Nucleus accumbens (tissue), 56 donors: ENCODE measurements around the gene FCHSD2.

ENCODE experiments used
- DNase-seq, 56 donors: peaks; one replicate each; lab custom pipeline; 2025; lab: John Stamatoyannopoulos, UW

Gene FCHSD2

GRCh38 chr11:73019996-73020395, 122.1 kb downstream of the FCHSD2 start:
- no peak for DNase-seq

DNA sequence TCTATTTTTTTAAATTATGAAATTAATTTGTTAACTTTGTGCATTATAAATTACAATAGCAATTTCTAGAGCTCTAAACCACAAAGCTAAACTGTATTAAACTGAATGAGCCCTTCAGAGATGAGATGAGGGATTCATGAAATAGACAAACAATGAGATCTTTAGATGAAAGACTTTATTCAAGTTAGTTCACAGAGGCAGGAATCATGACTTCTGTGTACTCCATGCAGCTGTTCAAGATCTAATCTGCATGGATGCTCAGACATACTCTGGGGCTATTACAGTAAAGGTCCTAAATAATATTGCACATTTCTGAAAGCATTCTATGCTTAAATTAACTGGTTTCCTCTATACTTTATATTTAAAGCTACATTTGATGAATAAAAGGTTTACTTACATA, 122.7 kb downstream of the FCHSD2 start:
- DNase-seq = peak in 8 of 56 donors; percentile 2 to 24 (median 12)

GRCh38 chr11:73018856-73019255, 123.3 kb downstream of the FCHSD2 start:
- no peak for DNase-seq

DNA sequence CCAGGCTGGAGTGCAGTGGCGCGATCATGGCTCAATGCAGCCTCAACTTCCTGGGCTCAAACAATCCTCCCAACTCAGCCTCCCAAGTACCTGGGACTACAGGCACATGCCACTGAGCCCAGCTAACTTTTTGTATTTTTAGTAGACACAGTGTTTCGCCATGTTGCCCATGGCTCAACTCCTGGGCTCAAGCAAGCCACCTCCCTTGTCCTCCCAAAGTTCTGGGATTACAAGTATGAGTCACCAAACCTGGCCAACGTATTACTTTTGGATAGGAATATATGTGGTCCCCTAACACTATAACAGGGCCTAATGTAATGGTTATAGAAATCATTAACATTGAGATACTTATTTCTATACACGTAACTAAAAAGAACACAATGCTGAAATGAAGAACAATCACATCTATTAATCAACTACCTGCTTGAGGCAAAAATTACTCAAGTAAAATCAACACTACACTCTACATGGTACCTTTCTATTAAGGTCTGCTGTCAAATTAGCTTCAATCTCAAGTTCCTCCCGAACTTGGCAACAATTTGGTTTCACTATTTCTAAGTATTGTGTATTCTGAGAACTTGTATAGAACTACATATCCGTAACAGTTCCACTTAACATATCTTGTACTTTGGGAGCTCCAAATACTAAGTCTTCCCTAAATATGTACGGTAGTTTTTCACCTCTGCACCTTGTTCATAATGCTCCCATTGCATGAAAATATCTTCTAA, 124.9 kb downstream of the FCHSD2 start:
- no peak for DNase-seq

DNA sequence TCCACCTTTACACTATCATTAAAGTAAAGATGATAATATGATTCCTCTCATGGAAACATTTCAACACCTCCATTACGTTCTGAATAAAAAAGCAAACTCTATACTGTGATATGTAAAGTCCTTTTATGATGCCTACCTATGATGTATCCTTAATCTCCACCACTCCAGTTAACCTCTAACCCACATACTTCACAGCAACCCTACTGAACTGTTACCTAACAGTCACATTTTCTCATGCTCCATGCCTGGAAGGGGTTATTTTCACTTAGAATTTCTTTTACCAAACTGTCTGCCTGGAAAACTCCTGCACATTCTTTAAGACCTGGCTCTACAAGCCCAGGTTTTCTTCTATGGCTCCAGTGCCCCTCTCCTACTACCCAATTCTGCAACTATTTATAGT, 129.1 kb downstream of the FCHSD2 start:
- DNase-seq = no peak

- DNase-seq = no peak
These were observed 129.8 kb downstream of the FCHSD2 start for GRCh38 chr11:73012121-73012863.

- no peak for DNase-seq
These were observed 130.8 kb downstream of the FCHSD2 start for GRCh38 chr11:73011126-73011817.

DNA sequence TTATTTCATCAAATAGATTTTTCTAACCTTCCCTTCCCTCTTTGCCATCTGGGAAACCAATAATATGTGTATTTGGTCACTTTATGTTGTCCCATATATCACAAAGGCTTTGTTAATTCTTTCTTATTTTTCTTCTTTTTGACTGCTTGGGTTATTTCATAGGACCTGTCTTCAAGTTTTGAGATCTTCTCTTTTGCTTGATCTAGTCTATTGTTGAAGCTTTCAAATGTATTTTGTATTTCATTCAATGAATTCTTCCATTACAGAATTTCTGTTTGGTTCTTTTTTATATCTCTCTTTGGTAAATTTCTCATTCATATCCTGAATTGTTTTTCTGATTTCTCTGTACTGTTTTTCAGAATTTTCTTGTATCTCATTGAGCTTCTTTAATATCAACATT, 132.1 kb downstream of the FCHSD2 start:
- no peak for DNase-seq

DNA sequence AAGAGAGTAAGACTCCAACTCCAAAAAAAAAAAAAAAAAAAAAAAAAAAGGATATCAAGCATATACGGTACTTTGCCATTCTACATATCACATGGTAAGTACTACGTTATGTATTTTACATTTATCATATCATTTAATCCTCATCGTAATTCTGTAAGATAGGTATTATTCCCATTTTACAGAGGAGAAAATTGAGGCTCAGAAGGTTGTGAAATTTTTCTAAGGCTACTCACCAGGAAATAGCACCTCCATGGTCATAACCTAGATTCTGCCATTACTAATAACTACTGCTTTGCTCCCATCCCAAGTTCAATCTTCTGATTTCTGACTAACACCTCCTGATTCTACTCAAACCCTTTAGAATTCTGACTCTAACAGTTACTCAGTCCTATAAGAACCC, 138.0 kb downstream of the FCHSD2 start:
- DNase-seq = no peak

GRCh38 chr11:73003088-73003487, 139.0 kb downstream of the FCHSD2 start:
- DNase-seq = no peak

GRCh38 chr11:73002214-73002613, 139.9 kb downstream of the FCHSD2 start:
- DNase-seq = no peak

GRCh38 chr11:73001615-73002014, 140.5 kb downstream of the FCHSD2 start:
- DNase-seq = no peak

DNA sequence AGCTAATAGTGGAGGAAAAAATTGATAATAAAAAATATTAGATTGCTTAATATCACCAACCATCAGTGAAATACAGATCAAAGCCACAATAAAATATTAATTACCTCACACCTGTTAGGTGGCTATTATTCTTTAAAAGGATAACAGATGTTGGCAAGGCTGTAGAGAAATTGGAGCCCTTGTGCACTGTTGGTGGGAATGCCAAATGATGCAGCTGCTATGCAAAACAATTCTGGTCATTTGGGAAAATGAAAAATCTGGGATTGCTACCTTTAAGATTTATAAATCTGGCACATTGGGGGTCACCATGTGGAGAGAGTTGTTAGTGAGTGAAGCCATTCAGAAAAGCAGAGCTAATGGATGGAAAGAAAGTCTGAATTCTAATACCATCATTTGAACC, 143.4 kb downstream of the FCHSD2 start:
- no peak for DNase-seq

DNA sequence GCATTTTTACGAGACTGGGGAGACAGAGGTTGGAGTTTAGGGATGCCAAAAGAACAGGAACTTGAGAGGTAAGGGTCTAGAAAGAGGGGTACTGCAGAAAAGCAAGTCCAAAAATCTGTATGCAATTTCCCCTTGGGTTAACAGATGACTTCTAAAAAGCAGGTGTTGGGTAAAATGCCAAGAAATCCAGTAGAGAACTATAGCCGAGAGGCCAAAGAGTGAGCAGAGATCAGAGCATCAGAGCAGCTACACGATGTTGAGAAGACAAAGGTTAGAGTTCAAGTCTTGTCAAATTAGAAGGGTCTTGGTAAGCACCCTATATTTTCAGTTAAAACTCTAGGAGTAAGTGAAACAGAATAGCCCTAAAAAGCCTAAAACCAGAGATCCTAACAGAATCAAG, 145.2 kb downstream of the FCHSD2 start:
- no peak for DNase-seq

DNA sequence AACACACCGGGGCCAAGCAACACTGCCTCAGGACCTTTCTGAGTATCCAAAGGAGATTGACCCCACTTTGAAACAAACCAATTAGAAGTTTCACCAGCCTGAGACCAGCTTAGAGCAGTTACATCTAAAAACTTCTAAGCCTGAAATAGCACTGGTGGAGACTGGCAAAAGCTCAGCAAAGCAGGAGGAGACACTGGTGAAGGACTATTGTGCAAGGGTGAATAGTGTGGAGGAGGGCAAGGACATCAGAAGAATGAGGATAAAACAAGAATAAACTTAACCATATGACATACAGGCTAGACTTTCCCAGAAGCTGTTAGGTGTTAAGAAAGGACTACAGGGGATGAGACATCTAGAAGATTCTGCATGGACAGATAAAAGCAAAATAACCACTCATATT, 152.4 kb downstream of the FCHSD2 start:
- no peak for DNase-seq

- no peak for DNase-seq
These were observed 153.3 kb downstream of the FCHSD2 start for GRCh38 chr11:72988821-72989220.

GRCh38 chr11:72985645-72986044, 156.5 kb downstream of the FCHSD2 start:
- no peak for DNase-seq

- no peak for DNase-seq
These were observed 157.6 kb downstream of the FCHSD2 start for GRCh38 chr11:72984453-72985077.

DNA sequence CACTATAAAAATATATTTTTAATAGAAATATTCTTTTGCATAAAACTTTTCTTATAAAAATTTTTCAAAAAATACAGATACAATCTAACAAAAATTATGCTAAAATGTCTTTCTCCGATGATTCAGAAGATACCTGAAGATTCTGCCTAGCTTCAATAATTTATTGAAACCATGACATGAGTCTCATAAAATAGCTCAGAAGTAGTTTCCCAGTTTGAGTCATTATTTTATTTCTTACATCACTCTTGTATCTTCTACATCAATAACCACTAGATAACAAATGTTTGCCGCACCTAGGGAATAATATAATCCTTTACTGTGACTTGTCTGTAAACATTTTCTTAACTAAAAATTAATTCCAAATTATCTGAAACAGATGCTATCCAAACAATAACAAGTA, 158.6 kb downstream of the FCHSD2 start:
- no peak for DNase-seq

GRCh38 chr11:72981971-72982685, 160.0 kb downstream of the FCHSD2 start:
- DNase-seq = no peak
